Left hindlimb (tissue), 1 donor: ENCODE data around the gene NDC1.
A peak's percentile ranks its signal among the peaks of the same experiment; 100 is the strongest.
"Not testable (repeated sequence)": the region's sequence is repeated elsewhere in the genome, so short reads cannot be mapped to it uniquely, and the experiment has no call there.

Experiments used
- DNase-seq: peaks from one replicate; pipeline ENCODE4 v3.0.0-alpha.2; 2018

The NDC1 gene, protein sequence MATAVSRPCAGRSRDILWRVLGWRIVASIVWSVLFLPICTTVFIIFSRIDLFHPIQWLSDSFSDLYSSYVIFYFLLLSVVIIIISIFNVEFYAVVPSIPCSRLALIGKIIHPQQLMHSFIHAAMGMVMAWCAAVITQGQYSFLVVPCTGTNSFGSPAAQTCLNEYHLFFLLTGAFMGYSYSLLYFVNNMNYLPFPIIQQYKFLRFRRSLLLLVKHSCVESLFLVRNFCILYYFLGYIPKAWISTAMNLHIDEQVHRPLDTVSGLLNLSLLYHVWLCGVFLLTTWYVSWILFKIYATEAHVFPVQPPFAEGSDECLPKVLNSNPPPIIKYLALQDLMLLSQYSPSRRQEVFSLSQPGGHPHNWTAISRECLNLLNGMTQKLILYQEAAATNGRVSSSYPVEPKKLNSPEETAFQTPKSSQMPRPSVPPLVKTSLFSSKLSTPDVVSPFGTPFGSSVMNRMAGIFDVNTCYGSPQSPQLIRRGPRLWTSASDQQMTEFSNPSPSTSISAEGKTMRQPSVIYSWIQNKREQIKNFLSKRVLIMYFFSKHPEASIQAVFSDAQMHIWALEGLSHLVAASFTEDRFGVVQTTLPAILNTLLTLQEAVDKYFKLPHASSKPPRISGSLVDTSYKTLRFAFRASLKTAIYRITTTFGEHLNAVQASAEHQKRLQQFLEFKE

DNA sequence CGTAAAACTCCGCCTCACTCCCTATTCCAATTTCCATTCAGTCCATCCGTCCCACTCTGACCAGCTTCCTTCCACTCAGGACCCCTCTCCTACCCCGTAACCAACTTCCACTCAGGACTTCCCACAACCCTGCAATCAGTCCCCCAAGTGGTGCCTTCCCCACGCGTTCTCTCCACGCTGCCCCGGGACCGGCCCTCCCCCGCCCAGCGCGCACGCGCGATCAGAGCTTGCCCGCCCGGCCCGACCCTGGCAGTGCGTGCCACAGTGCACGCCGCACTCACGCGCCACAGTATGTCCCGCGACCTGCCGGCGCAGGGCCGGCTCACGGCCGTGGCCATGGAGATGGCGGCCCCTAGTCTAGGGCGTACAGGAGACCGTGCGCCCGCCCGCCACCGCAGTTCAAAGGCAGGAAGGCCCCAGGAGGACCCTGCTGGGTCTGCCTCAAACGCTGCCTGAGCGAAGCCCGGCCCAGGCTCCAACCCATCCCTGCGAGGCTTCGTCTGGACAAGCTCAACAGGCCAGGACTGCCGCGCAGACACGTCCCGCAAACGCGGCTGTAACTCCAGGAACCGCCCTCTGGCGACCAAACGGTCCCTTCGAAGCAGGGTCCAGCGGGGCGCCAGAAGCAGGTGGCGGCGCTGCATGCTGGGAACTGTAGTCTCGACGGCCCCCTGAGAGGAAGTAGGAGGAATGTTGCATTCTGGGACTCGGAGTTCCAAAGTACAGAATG, at the start of gene NDC1:
Gene NDC1 (minus strand): TSS at position 373 of the 730 bp plus-strand sequence. CDS start 35 bp downstream, at position 338.
- DNase-seq, result peak; percentile 95

DNA sequence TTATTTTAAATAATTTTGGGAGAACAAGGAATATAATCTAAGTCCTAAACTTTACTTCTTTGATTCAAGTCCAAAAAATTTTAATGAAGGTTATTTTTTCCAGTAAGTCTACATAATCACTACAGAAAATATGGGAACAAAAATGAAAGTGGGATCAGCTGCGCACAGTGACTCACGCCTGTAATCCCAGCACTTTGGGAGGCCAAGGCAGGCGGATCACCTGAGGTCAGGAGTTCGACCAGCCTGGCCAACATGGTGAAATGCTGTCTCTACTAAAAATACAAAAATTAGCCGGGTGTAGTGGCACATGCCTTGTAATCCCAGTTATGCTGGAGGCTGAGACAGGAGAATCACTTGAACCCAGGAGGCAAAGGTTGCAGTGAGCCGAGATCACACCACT, 45.5 kb upstream of the NDC1 start:
- DNase-seq, result not testable (repeated sequence)

DNA sequence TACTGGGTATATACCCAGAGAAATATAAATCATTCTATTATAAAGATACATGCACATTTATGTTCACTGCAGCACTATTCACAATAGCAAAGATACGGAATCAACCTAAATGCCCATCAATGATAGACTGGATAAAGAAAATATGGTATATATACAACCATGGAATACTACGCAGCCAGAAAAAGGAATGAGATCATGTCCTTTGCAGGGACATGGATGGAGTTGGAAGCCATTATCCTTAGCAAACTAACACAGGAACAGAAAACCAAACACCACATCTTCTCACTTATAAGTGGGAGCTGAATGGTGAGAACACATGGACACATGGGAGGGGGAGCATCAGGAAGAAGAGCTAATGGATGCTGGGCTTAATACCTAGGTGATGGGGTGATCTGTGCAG, 43.8 kb upstream of the NDC1 start:
- DNase-seq, result not testable (repeated sequence)

DNA sequence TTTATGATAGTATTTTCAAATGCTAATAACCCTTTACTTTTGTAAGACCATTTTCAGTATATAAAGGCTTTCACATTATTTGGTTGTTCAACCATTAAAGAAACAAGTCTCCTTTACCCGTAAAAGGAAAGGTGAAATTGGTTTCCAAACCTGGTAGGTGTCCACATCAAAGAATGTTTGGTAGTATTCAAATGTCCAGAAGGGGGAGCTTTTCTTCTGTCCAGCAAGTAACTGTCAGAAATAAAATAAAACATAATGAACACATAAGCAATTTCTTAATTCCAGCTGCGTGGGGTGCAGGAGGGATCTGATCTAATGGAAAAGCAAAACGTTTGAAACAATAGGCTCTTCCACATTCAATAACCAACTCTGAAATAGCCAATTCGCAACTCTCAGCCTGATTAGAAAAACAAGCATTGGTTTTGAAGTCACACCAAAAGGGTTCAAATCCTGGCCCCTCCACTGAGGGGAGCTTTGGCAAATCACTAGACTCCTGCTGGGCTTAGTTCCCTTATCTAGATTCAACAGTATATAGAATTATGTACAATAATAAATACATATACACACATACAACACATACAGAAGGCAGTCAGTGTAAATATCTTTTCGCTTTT, 40.5 kb upstream of the NDC1 start:
- no peak for DNase-seq

DNA sequence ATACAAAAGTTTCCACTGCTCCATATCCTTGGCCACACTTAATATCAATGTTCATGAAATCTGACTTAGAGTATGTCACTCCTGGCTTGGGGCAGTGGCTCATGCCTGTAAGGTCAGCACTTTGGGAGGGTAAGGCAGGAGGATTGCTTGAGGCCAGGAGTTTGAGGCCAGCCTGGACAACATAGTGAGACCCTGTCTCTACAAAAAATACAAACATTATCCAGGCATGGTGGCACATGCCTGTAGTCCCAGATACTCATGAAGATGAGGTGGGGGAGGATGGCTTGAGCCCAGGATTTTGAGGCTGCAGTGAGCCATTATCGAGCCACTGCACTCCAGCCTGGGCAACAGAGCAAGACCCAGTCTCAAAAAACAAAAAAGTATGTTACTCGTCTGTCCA, 37.1 kb upstream of the NDC1 start:
- DNase-seq, result not testable (repeated sequence)

DNA sequence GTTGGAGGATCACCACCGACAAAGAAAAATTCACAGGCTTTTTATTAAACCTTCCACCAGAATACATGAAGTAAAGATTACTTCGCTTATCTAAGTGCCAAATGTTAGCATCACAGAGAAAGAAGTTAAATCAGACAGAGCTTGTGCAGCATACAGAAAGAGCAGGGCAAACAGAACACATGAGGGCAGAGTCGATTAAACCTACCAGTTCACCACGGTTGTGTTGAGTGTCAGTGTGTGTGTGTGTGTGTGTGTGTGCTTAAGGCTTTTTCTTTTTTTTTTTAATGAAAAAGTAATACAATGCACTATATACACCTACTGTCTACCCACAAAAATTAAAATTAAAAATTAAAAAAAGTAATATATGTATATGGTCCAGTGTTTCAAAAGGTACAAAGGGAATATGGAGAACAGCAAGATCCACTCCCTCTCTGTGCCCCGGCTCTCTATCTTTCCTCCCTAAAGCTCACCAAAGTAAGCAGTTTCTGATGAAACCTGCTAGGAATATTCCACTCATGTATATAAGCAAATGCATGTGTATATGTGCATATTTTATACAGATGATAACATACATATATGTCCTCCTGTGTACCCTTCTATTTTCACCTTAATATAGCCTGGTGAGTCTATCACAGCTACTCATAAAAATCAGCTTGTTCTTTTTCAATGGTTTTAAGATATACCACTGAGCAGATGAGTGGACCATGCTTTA, 33.8 kb upstream of the NDC1 start:
- DNase-seq, result no peak

DNA sequence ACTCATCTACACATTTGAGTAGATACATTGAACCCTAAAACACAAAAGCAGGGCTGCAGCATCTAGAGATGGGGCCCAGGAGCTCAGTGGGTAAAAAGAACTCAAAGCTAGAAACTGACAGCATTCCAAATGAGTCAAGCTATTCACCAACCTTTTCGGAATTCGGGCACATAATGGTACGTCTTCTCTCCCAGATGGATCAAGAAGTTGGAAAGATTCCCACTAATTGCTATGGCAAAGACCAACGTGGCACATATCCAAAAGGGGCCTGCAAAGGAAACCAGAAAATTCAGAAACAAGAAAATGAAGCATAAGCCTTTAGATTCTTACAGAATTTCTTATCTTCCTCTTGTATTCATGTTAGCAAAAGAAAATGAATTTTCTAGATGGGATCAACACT, 33.1 kb upstream of the NDC1 start:
- no peak for DNase-seq

DNA sequence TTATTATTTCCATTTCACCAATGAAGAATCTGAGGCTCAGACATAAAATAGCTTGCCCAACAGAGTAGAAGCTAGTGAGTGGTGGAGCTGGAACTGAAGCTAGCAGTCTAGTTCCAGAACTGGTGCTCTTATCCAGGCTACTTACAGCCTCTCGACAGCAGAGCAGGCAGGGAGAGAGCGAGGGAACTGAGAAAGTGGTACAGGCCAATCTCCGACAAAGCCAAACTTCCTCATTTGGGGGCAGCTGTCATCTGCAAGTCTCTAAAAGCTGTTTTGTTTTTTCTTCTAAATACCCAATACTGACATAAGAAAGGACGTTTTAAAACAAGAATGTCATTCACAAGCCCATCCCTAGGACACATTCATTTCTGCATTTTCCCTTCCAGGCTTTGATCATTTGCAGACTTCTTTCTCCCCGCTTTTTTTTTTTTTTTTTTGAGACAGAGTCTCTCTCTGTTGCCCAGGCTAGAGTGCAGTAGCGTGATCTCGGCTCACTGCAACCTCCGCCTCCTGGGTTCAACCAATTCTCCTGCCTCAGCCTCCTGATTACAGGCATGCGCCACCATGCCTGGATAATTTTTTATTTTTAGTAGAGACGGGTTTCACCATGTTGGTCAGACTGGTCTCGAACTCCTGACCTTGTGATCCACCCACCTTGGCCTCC, 31.5 kb upstream of the NDC1 start:
- DNase-seq, result no peak

DNA sequence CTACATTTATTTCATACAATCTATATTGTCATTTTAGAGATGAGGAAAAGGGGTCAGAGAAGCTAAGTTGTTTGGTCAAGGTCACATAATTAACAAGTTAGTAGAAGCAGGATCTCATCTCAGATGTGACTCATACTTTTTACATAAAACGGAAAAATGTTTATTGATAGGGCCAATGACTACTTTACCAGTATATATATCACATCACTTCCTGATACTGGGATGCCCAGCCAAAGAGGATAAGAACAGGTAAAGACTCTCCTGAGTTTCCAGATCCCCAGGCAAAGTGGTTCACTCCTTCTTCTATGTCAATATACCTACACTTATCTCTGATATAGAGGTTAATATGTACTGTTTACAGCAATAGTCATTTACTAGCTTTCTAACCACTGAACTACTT, 30.5 kb upstream of the NDC1 start:
- no peak for DNase-seq

DNA sequence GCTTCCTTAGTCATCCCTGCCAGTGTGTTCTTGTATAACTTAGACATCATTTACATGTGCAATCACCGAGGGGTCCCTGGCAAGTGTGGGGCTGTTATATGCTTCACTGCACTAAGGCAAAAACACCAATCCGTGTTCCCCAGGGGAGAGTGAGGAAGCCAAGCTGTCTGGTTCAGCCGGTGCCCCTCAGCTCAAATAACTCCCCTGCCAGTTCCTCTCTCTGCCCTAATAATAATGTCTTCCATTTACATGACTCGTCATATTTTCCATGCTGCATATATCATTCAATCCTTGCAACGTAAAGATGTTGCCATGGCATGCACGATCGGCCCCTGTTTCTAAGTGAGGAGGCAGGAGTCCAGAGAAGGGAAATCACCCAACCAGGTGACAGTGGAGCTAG, 24.4 kb upstream of the NDC1 start:
- no peak for DNase-seq

DNA sequence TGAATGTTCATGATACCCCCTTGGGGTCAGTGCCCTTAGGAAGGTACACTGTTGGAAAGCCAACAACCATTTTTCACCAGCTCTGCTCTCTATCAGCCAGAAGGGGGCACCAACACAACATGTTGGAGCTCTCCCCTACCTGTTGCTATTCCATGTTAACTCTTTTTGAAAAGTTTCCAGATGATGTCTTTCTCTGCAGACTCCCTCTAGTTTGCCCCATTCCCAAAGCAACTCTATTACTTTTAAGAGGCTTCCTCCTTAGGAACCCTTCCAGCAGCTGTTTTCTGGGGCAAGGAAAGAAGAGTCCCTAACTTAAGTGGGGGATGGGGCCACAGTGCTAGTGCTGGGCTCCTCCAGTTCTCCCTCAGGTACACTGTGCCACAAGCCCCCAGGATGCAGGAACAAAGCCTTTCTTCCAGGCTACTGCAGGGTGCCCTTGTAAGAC, 22.9 kb upstream of the NDC1 start:
- DNase-seq, result no peak

DNA sequence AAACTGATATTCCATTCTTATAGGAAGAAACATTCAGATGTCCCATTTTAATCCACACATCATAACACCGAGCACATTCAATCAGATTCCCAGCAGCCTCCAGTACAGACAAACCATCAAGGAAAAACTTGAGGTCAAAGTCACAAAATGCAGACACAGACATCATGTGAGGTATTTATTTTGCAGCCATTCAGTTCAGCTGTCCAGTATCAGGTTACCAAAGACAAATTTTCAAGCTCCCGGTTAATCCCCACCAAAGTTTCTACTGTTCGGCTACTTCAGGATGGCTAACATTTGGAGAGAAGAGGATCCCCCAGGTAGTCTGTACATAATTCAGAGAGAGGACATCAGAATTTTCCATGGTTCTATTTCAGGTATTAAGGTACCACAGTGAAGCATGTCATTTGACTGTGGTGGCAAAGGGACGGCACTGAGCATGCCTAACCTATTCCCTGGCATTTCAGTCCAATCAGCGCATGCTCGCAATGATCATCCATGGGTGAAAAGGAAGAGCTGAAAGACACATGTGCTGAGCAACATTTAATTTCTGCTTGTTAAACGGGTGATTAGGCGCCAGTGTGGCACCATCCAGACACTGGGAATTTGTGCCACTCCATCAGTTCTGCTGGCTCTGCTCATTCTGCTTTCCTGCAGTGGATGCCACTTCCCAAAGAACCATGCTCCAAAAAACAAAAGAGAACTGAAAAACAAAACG, 13.6 kb upstream of the NDC1 start:
- no peak for DNase-seq

DNA sequence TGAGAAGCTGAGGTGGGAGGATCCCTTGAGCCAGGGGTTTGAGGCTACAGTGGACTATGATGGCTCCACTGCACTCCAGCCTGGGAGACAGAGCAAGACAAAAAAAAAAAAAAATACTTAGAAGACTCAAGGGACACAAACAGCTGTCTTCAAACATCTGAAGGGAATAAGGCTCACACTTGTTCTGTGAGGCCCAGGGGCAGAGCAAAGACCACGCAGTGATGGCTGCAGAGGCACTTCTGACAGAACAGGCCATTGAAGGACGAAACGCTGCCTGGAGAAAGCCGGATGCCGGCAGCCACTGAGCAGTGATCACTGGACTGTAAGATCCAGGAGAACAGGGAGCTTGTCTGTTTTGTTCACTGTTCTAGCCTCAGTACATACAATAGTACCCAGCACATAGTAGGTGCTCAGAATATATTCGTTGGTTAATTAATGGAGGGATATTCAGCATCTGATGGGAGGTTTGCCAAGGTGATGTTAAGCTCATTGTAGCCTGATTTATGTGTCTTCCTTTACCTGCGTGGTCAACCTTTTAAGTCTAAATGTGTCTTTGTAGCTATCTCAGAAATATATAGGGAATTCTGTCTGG, 12.1 kb upstream of the NDC1 start:
- no peak for DNase-seq

DNA sequence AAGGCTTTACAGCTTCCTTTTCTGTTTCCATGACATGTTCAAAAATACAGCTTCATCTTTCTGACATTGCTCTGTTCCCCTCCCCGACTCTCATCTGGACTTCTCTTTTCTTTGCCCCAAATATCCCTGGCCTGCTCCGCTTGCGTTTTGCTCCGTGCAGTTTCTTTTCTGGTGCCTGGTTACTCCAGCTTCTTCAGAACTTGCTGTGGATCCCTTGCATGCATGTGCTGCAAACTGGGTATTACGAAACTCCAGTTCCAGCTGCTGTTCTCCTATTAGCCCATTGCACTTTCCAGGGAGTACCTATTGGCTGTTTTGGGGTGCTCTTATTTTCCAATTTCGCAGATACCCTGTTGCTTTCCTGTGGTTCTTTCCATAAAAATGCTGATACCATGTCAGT, 9.9 kb upstream of the NDC1 start:
- no peak for DNase-seq

DNA sequence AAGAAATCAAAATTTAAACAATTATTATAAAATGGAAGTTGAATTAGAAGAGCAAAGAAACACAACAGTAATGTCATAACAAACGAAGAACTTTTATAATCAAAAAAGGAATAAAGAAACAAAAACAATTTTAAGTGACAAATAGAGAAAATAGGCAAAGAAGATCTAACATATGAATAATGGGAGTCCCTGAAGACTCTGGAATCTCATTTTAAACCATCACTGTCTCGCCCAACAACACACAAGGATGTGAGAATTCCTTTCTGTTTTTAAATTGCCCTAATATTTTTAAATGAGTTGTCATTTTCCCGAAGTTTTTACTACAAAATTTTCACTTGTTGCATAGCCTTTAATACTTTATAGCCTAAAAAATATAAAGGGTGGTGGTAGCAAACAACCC, 4.3 kb upstream of the NDC1 start:
- DNase-seq, result no peak

DNA sequence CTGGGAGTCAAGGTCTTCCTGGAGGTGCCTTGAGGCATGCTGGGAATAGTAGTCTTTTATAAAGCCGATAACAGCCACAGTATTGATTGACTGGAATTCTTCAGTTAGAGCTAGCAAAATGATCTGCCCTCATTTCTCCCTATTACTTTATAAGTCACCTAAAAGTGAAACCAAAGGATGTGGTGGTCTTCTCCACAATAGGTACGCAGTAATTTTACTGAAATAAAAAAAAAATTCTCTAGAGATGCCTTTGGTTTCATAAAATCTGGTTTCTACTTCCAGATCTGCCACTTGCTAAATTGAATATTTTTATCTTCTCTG, 518 bp upstream of the NDC1 start:
- no peak for DNase-seq

DNA sequence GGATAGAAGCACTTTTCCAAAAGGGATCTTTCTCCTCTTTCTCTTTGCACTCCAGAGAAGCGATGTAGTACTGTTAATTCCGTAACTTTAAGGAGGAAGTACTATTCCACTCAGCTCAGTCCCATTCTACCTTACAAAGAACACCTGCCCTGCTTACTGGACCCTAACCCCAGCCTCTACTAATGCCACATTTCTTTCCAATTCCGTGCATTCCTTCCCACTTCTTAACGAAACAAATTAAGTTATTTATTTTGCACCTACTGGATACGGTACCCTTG, 511 bp downstream of the NDC1 start:
- DNase-seq, result no peak

DNA sequence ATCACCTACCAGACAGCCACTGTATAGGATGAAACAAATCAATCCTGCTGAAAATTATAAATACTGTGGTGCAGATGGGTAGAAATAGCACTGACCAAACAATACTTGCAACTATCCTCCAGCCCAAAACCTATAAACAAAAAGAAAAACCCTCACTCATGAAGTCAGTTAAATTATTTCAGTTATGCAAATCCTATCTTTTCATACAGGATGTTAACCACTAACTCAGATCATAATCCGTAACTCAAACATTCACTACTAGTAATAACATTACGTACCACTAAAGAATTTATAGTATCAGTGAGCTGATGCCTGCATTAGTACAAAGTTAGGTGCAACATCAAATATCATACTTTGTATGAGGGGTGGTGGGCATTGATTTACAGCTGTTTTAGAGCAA, 2.6 kb downstream of the NDC1 start:
- no peak for DNase-seq

DNA sequence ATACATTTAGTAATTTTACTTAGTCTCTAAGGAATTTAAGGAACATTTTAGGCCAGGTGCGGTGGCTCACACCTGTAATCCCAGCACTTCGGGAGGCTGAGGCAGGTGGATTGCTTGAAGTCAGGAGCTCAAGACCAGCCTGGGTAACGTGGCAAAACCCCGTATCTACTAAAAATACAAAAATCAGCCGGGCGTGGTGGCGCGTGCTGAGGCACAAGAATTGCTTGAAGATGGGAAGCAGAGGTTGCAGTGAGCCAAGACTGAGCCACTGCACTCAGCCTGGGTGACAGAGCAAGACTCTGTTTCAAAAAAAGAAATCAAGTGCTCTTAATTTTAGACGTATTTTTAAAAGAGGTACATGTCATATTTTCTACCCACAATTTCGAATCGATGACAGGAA, 3.3 kb downstream of the NDC1 start:
- DNase-seq, result no peak

DNA sequence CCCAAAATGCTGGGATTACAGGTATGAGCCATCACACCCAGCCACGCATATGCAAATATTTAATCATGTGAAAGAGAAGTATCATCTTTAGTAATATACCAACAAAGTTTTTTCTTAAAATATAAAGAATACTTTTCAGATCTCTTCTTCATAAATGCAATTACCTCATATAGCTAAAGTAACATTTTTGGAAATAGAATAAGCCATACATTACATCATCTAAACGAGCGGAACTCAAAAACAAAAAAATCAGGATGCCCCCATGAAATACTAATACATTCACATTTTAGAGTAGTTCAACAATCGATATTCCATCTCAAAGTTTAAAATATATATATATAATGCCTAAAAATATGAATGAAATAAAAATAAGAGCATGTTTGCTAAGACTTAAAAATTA, 4.7 kb downstream of the NDC1 start:
- DNase-seq, result no peak

DNA sequence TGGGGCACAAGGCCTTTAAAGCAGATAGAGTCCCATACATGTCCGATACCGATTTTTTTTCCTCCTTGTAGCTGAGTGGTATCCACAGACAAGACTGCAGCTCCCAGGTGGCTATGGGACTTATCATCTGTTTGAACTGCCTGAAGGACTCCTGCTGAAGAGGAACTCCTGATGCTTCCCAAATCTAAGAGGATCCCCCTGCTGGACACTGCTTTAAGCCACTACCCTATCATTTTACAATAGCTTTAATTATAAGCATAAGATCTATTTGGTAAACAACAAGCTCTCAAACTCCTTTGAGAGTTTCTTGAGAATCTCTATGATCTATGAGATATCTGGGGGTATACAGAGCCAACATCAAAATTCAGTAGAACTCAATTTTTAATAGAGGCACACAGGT, 11.7 kb downstream of the NDC1 start:
- DNase-seq, result no peak

DNA sequence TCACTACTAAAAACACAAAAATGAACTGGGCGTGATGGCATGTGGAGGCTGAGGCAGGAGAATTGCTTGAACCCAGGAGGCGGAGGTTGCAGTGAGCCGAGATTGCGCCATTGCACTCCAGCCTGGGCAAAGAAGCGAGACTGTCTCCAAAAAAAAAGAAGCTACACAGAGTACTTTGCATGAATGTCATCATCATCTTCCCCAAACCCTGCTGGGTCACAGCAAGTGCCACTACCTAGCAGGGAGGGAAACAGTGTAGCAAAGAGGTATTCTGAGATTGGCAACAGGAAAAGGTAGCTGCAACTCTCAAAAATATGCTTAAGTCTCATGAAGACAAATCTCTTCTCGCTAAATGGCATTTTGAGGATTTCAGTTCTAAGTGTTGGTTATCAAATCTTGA, 12.8 kb downstream of the NDC1 start:
- no peak for DNase-seq
